Mammary epithelial cell (primary cell): ENCODE results near the gene GP5.

Experiments used
- EZH2 ChIP-seq: IDR thresholded peaks from 2 replicates; pipeline ENCODE4 v1.6.1; 2012; ENCODE audit warnings: low read length, inconsistent platforms, borderline replicate concordance
- TF ChIP-seq, protein P1 (sequence below), 2 donors: IDR thresholded peaks in 1 of 2; conservative IDR thresholded peaks in 1 of 2; 2 replicates each; pipeline ENCODE4 v1.5.1; 2011 to 2012; ENCODE audit warnings: inconsistent platforms in 2 of 2, low read length in 2 of 2, mild to moderate bottlenecking in 2 of 2, control low read depth in 1 of 2, low read depth in 1 of 2; ENCODE audit not compliant: insufficient read depth in 1 of 2; ENCODE audit errors: extremely low read depth in 1 of 2

GRCh38 chr3:194418671-194419070, 19.6 kb upstream of the GP5 start:
- TF ChIP-seq, protein P1, sequence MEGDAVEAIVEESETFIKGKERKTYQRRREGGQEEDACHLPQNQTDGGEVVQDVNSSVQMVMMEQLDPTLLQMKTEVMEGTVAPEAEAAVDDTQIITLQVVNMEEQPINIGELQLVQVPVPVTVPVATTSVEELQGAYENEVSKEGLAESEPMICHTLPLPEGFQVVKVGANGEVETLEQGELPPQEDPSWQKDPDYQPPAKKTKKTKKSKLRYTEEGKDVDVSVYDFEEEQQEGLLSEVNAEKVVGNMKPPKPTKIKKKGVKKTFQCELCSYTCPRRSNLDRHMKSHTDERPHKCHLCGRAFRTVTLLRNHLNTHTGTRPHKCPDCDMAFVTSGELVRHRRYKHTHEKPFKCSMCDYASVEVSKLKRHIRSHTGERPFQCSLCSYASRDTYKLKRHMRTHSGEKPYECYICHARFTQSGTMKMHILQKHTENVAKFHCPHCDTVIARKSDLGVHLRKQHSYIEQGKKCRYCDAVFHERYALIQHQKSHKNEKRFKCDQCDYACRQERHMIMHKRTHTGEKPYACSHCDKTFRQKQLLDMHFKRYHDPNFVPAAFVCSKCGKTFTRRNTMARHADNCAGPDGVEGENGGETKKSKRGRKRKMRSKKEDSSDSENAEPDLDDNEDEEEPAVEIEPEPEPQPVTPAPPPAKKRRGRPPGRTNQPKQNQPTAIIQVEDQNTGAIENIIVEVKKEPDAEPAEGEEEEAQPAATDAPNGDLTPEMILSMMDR (conservative IDR thresholded peaks at IDR 0.05 in 1 of 2, IDR thresholded peaks at IDR 0.05 in 1 of 2; ENCODE audit: extremely low read depth in 1 of 2, insufficient read depth in 1 of 2, low read depth in 1 of 2, low read length in 2 of 2) = no peak
- TF ChIP-seq EZH2 = no peak
